ENCODE results near the gene RNU2-1.
"Not testable (repeated sequence)": the region's sequence is repeated elsewhere in the genome, so short reads cannot be mapped to it uniquely, and the experiment has no call there.

RNU2-1 gene

GRCh38 chr17:43228020-43228782 is 5.6 kb downstream of the RNU2-1 start, which contains the start of gene CCDC200:
CCDC200 (minus strand) TSS chr17:43228623; CDS start chr17:43228554, 69 bp downstream.
- not testable (repeated sequence) for H3K9me3 ChIP-seq (ENCODE audit: insufficient read depth, low read depth, low read length); H3K4me1 ChIP-seq (ENCODE audit: insufficient read depth, low read length); H3K36me3 ChIP-seq (ENCODE audit: insufficient read depth, low read length); H3K27ac ChIP-seq (ENCODE audit: low read depth, low read length); H3K9ac ChIP-seq (ENCODE audit: low read depth, low read length); H3K27me3 ChIP-seq (ENCODE audit: insufficient read depth, low read length); H3K4me3 ChIP-seq (ENCODE audit: low read length)
- WGBS = no CpG with 5 or more reads among the region's 7 CpGs

DNA sequence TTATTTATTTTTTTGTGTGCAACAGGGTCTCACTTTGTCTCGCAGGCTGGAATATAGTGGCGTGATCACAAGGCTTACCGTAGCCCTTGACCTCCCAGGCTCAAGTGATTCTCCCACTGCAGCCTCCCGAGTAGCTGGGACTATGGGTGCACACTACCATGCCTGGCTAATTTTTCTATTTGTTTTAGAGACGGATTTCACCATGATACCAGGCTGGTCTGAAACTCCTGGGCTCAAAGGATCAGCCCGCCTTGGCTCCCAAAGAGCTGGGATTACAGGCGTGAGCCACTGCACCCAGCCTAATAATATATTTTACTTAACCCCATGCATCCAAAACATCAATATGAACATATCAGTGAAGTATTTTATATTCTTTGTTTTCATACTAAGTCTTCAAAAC is 7.4 kb downstream of the RNU2-1 start:
- Histone ChIP-seq H3K27me3 (ENCODE audit: insufficient read depth, low read length) (no peaks in the 10 kb centered on the region), H3K36me3 (ENCODE audit: insufficient read depth, low read length) (no peaks in the 10 kb centered on the region), H3K9ac (ENCODE audit: low read depth, low read length) (no peak overlapping the region), H3K4me1 (ENCODE audit: insufficient read depth, low read length) (no peaks in the 10 kb centered on the region), H3K4me3 (ENCODE audit: low read length) (no peak overlapping the region), H3K27ac (ENCODE audit: low read depth, low read length) (no peak overlapping the region), H3K9me3 (ENCODE audit: insufficient read depth, low read depth, low read length) (no peaks in the 10 kb centered on the region)
- 95% methylated on average over 7 of the region's 7 CpGs for WGBS

DNA sequence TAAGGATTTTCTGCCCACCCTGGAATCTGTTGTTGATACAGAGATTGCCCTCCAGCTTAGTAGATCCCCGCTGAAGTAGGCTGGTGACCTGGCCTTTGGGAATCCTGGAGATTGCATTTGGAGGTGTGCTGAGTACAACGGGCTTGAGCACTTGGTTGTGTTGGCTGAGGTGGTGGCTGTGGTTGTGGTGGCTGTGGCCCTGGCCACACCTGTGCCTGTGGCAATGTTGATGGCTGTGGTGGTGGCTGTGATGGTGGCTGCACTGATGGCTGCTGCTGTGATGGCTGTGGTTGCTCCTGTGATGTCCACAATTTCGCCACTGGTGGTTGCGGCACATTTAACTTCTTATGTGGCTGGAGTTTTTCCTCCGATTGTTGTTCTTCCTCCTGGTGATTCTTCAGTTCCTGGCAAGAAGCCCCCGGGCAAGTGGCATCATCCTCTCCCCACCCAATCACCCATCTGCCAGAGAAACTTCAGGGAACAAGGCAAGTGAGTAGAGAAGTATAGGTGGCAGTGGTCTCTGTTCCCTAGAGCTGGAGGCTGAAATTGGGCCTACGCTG is 9.6 kb downstream of the RNU2-1 start:
- Histone ChIP-seq H3K27me3 (ENCODE audit: insufficient read depth, low read length) (no peaks in the 10 kb centered on the region), H3K9me3 (ENCODE audit: insufficient read depth, low read depth, low read length) (no peaks in the 10 kb centered on the region), H3K36me3 (ENCODE audit: insufficient read depth, low read length) (no peaks in the 10 kb centered on the region), H3K4me1 (ENCODE audit: insufficient read depth, low read length) (no peaks in the 10 kb centered on the region), H3K4me3 (ENCODE audit: low read length) (no peak overlapping the region), H3K9ac (ENCODE audit: low read depth, low read length) (no peak overlapping the region), H3K27ac (ENCODE audit: low read depth, low read length) (no peak overlapping the region)
- WGBS = 96% methylated on average over 7 of the region's 7 CpGs

GRCh38 chr17:43220511-43221125 is 13.2 kb downstream of the RNU2-1 start:
- H3K4me1 ChIP-seq (ENCODE audit: insufficient read depth, low read length) = no peaks in the 10 kb centered on the region
- no peak overlapping the region for H3K27ac ChIP-seq (ENCODE audit: low read depth, low read length)
- no peaks in the 10 kb centered on the region for H3K27me3 ChIP-seq (ENCODE audit: insufficient read depth, low read length)
- H3K9me3 ChIP-seq (ENCODE audit: insufficient read depth, low read depth, low read length) = no peaks in the 10 kb centered on the region
- WGBS = 89% methylated on average over 9 of the region's 9 CpGs
- H3K4me3 ChIP-seq (ENCODE audit: low read length) = no peak overlapping the region
- no peaks in the 10 kb centered on the region; the same call in 1 of the 2 replicates for H3K36me3 ChIP-seq (ENCODE audit: insufficient read depth, low read length)
- H3K9ac ChIP-seq (ENCODE audit: low read depth, low read length) = no peak overlapping the region

GRCh38 chr17:43219746-43220380 is 13.9 kb downstream of the RNU2-1 start:
- Histone ChIP-seq H3K4me3 (ENCODE audit: low read length) (no peak overlapping the region), H3K9me3 (ENCODE audit: insufficient read depth, low read depth, low read length) (no peaks in the 10 kb centered on the region), H3K27me3 (ENCODE audit: insufficient read depth, low read length) (no peaks in the 10 kb centered on the region), H3K27ac (ENCODE audit: low read depth, low read length) (no peak overlapping the region), H3K9ac (ENCODE audit: low read depth, low read length) (no peak overlapping the region), H3K36me3 (ENCODE audit: insufficient read depth, low read length) (no peaks in the 10 kb centered on the region; the same call in 1 of the 2 replicates), H3K4me1 (ENCODE audit: insufficient read depth, low read length) (no peaks in the 10 kb centered on the region)
- 88% methylated on average over 8 of the region's 8 CpGs for WGBS

DNA sequence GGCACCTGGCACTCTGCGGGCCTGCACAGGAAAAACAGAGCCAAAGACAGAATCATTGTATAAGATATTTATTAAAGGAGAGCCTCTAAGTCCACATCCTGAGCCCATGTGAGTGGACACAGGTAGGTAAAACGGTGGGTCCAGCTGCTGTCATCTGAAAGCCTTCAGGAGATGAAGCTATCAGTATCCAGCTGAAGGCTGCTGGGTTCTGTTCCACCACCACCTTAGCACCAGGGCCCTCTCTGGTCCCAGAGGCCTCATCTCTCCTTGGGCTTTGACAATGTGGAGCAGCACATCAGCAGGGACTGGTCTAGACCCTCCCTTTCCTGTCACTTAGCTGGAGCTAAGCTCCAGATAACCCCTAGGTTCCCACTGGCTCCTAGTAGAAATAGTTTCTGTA is 14.8 kb downstream of the RNU2-1 start:
- Histone ChIP-seq H3K27me3 (ENCODE audit: insufficient read depth, low read length) (no peaks in the 10 kb centered on the region), H3K4me1 (ENCODE audit: insufficient read depth, low read length) (no peaks in the 10 kb centered on the region), H3K9ac (ENCODE audit: low read depth, low read length) (no peak overlapping the region), H3K36me3 (ENCODE audit: insufficient read depth, low read length) (peaks cover 2% of the 10 kb centered on the region; the same call in 1 of the 2 replicates), H3K27ac (ENCODE audit: low read depth, low read length) (no peak overlapping the region), H3K9me3 (ENCODE audit: insufficient read depth, low read depth, low read length) (no peaks in the 10 kb centered on the region), H3K4me3 (ENCODE audit: low read length) (no peak overlapping the region)
- 95% methylated on average over 2 of the region's 2 CpGs for WGBS

DNA sequence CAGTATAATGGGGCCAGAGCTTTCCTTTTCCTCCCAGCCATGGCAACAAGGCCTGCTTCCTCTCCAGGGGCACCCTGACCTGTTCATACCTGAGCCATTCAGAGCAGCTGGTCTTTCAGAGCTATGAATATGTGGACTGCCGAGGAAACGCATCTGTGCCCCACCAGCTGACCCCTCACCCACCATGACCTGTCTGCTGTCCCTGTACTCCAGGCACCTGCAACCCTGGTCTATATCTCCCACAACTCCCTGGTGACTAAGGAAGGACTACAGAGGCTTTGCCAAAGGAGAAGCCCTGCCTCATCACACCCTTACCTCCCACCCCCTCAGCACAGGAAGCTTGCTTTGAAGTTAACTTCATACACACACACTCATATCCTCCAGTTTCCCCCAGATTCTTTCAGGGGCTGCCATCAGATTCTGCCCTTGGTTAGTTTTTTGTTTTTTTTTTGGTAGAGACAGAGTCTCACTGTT is 16.1 kb downstream of the RNU2-1 start:
- H3K27ac ChIP-seq (ENCODE audit: low read depth, low read length) = no peak overlapping the region
- H3K27me3 ChIP-seq (ENCODE audit: insufficient read depth, low read length) = no peaks in the 10 kb centered on the region
- peaks cover 2% of the 10 kb centered on the region; the same call in 1 of the 2 replicates for H3K4me1 ChIP-seq (ENCODE audit: insufficient read depth, low read length)
- peaks cover 2% of the 10 kb centered on the region; the same call in 1 of the 2 replicates for H3K36me3 ChIP-seq (ENCODE audit: insufficient read depth, low read length)
- no peaks in the 10 kb centered on the region for H3K9me3 ChIP-seq (ENCODE audit: insufficient read depth, low read depth, low read length)
- H3K9ac ChIP-seq (ENCODE audit: low read depth, low read length) = no peak overlapping the region
- H3K4me3 ChIP-seq (ENCODE audit: low read length) = no peak overlapping the region
- 90% methylated on average over 2 of the region's 2 CpGs for WGBS

- WGBS = 89% methylated on average over 4 of the region's 4 CpGs
These were observed 16.8 kb downstream of the RNU2-1 start for GRCh38 chr17:43216762-43217613.

GRCh38 chr17:43216369-43216761 is 17.4 kb downstream of the RNU2-1 start:
- Histone ChIP-seq H3K9me3 (ENCODE audit: insufficient read depth, low read depth, low read length) (no peaks in the 10 kb centered on the region), H3K27ac (ENCODE audit: low read depth, low read length) (no peak overlapping the region), H3K4me1 (ENCODE audit: insufficient read depth, low read length) (peaks cover 6% of the 10 kb centered on the region; the same call in 1 of the 2 replicates), H3K36me3 (ENCODE audit: insufficient read depth, low read length) (peaks cover 2% of the 10 kb centered on the region; the same call in 1 of the 2 replicates), H3K9ac (ENCODE audit: low read depth, low read length) (no peak overlapping the region), H3K27me3 (ENCODE audit: insufficient read depth, low read length) (no peaks in the 10 kb centered on the region), H3K4me3 (ENCODE audit: low read length) (no peak overlapping the region)
- WGBS = 98% methylated on average over 4 of the region's 4 CpGs

More at GRCh38 chr17:43216762-43217613, 16.8 kb downstream of the RNU2-1 start:
- Histone ChIP-seq H3K4me1 (ENCODE audit: insufficient read depth, low read length) (peaks cover 6% of the 10 kb centered on the region; the same call in 1 of the 2 replicates), H3K9me3 (ENCODE audit: insufficient read depth, low read depth, low read length) (no peaks in the 10 kb centered on the region), H3K4me3 (ENCODE audit: low read length) (no peak overlapping the region), H3K27ac (ENCODE audit: low read depth, low read length) (no peak overlapping the region), H3K9ac (ENCODE audit: low read depth, low read length) (no peak overlapping the region), H3K27me3 (ENCODE audit: insufficient read depth, low read length) (no peaks in the 10 kb centered on the region), H3K36me3 (ENCODE audit: insufficient read depth, low read length) (peaks cover 2% of the 10 kb centered on the region; the same call in 1 of the 2 replicates)

- Histone ChIP-seq H3K9me3 (ENCODE audit: insufficient read depth, low read depth, low read length) (no peaks in the 10 kb centered on the region), H3K9ac (ENCODE audit: low read depth, low read length) (no peak overlapping the region), H3K27me3 (ENCODE audit: insufficient read depth, low read length) (no peaks in the 10 kb centered on the region), H3K27ac (ENCODE audit: low read depth, low read length) (no peak overlapping the region), H3K4me3 (ENCODE audit: low read length) (no peak overlapping the region), H3K36me3 (ENCODE audit: insufficient read depth, low read length) (peaks cover 2% of the 10 kb centered on the region; the same call in 1 of the 2 replicates), H3K4me1 (ENCODE audit: insufficient read depth, low read length) (peaks cover 13% of the 10 kb centered on the region; the same call in 1 of the 2 replicates)
- 92% methylated on average over 3 of the region's 3 CpGs for WGBS
These were observed 18.4 kb downstream of the RNU2-1 start for GRCh38 chr17:43215341-43215740.
